Left colon (tissue), 2 donors: ENCODE results near the gene FAM120AOS. TPM values are rescaled to one million over a fixed set of nuclear protein-coding genes. Genes with fewer than 3 reads are reported as not detected.
"Not testable (repeated sequence)": the region's sequence is repeated elsewhere in the genome, so short reads cannot be mapped to it uniquely, and the experiment has no call there.

Experiments used
- ATAC-seq: fragments of 200-7000 bp; cut with Tn5 transposase; one replicate; pipeline ENCODE4 v1.9.1; 2020; ENCODE audit warnings: mild to moderate bottlenecking, moderate library complexity
- DNase-seq, 2 donors: peaks; one replicate each; pipeline ENCODE4 v3.0.0-alpha.2; 2020
- intact Hi-C, 2 donors: fragments of 100-400 bp; cut with DNase I in 1 of 2; cut with micrococcal nuclease in 1 of 2; formaldehyde crosslinking; loops; one replicate each; pipeline versions ENCODE4 v1.11.2 to v1.14.0; 2022; cut with DNase I, micrococcal nuclease
- total RNA-seq, 2 donors: library from RNA; stranded (reverse); fragmentation: NEBNext Ultra II Directional; extraction: Animal tissue kit (Norgen Biotek cat#: 25700); gene quantifications; one replicate each; pipeline ENCODE4 v1.2.1, GENCODE V29; 2021
- donor health status: DM: no; HTN: no; CAD: no.
- donor health status: DM: yes; HTN: yes; CAD: no.

FAM120AOS gene
- total RNA-seq, 2 donors from 2014 or later: 65.8 to 93.3 TPM

DNA sequence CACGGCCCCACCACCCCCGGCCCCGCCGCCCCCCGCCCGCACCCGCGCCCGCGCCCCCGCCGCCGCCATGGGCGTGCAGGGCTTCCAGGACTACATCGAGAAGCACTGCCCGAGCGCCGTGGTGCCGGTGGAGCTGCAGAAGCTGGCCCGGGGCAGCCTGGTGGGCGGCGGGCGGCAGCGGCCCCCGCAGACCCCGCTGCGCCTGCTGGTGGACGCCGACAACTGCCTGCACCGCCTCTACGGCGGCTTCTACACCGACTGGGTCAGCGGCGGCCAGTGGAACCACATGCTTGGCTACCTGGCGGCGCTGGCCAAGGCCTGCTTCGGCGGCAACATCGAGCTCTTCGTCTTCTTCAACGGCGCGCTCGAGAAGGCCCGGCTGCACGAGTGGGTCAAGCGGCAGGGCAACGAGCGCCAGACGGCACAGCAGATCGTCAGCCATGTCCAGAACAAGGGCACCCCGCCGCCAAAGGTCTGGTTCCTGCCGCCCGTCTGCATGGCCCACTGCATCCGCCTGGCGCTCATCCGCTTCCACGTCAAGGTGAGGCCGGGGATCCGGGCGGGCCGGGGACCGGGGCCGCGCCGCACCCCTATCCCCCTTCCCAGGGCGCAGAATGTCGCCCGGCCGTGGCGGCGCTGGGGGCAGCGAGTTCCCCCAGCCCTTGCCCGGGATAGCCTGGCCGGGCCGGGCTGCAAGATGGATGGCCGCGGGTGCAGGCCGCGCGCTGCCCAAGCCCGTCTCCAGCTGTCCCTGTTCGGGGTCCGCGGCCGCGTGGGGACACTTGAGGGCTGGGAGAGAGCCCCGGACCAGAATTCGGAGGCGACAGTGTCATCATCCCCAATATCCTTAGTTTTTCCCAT lies 1.3 kb downstream of the FAM120AOS start:
- ATAC-seq: peak; percentile 7
- intact Hi-C loops: loop anchor here in 1 of 2 donors (5.0 to 10.0 kb wide), 2 partner anchors 53 to 115 kb away; no protein-coding TSS in a partner anchor
- DNase-seq: peak; percentile 47 to 69

DNA sequence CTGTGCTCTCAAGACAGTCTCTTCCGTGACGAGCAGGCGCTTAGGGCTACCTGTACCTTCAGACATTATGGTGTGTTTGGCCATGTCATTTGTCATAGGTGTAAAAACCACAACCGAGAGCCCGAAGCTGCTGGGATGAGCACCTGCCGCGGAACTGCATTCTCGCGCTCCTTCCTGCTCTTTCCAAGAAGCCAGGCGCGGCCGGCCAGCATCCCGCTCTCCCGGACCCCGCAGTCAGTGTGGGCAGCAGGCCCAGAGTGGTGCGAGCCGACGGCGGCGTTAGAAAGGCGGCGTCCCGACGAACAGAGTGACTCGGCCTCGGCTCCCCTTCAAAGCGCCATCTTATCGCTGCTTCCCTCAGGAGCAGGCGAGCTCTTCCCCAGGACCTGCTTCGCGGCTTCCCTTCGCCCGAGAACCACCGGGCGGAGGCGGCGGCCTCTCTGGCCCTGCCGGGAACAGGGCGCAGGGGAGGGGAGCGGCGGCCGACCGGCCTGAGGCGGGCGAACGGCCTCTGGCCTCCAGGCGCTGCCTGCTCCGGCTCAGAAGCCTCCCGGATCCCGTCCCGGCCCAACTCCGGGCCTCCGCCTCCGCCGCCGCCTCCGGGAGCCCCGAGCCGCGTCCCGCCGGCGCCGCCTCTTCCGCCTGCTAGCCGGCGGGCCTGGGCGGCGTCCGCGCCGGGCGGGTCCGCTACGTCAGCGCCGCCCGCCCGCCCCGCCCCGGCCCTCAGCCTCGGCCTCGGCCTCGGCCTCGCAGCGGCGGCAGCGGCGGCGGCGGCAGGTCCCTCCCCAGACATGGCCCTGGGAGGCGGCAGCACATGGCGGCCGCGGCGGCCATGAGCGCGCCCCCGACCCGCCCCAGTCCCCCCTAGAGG lies 2.2 kb downstream of the FAM120AOS start, which contains the start of gene FAM120A:
TSS of gene FAM120A (plus strand) at position 741 of the 871 bp plus-strand sequence. CDS start 231 bp downstream, outside the sequence.
- ATAC-seq: peak; percentile 65
- intact Hi-C loops: loop anchor here in 1 of 2 donors (5.0 to 10.0 kb wide), 2 partner anchors 54 to 116 kb away; no protein-coding TSS in a partner anchor

DNA sequence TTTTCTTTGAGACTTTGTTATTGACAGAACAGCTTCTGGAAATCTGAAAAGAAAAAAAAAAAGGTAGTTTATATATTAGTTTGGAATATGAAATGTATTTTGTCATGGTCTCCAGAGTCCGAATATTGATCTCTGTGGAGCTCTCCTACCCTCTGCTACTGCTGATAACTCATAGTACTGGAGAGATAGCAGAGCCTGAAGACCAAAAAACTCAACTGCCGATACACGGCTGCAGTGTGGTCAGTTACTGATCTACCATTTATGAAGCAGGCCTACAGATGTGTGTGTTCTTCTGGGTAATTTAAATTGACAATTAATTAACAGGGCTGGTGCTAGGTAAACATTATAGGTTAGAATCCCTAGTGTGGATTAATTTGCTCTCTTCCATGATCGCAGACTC lies 5.7 kb downstream of the FAM120AOS start:
- ATAC-seq (no peak), DNase-seq (no peak)
- intact Hi-C loops: no loop called here

More for the DNA sequence above, 2.2 kb downstream of the FAM120AOS start, which contains the start of gene FAM120A:
- DNase-seq: peak; percentile 74 to 77

DNA sequence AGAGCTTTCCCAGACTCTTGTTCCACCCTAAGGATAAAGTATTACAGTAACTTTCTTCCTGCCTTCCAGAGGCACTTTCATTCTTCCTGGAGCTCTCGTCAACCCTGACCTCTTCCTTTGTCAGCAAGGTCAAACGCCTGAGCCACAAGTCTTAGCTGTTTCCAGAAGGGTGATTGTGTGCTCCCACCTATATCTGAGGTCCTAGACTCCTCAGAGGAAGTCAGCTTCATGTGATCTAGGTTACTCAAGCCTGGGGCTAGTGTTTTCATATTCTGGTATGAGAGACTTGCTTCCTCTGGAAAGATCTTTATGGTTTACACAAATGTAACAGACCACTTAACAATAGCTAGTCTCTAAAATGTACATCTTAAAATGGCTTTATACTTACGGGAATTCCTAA lies 7.3 kb downstream of the FAM120AOS start:
- intact Hi-C loops: no loop called here
- DNase-seq (no peak), ATAC-seq (no peak)

DNA sequence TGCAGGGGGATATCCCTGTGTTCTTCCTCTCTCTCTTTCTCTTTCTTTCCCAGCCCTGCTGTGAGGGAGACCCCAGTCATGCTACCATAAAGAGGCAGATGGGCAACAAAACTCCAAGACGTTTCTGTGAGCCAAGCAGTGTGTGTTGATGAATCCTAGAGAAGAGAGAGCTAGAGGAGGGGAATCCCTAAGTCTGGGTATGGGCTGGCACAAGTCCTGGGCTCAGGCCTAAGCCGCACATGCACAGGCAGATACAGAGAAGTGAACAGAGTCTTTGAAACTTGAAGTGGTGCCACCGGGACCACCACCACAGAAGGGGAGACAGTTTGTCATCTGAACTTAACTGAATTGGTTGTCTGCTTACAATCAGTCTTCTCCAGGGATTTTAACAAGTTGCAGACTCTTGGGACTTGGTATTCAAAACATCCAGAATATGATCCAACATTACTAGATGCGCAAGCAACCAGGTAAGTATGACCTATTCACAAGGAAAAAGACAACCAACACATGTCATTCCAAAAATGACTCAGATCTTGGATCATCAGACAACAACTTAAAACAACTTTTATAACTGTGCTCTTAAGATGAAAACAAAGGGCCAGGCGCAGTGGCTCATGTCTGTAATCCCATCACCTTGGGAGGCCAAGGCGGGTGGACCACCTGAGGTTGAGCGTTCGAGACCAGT lies 12.3 kb downstream of the FAM120AOS start:
- ATAC-seq: no peak
- intact Hi-C loops: no loop called here
- no peak for DNase-seq

DNA sequence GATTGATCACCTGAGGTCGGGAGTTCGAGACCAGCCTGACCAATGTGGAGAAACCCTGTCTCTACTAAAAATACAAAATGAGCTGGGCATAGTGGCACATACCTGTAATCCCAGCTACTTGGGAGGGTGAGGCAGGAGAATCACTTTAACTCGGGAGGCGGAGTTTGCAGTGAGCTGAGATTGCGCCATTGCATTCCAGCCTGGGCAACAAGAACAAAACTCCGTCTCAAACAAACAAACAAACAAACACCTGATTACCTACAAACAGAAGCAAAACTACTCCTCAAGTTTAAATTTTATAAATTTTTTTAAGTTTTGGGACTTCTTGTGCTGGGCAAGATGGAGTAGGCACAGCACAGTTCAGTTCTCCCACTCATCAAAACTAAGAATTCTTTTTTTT lies 14.1 kb downstream of the FAM120AOS start:
- DNase-seq, ATAC-seq, intact Hi-C loops: not testable (repeated sequence)

DNA sequence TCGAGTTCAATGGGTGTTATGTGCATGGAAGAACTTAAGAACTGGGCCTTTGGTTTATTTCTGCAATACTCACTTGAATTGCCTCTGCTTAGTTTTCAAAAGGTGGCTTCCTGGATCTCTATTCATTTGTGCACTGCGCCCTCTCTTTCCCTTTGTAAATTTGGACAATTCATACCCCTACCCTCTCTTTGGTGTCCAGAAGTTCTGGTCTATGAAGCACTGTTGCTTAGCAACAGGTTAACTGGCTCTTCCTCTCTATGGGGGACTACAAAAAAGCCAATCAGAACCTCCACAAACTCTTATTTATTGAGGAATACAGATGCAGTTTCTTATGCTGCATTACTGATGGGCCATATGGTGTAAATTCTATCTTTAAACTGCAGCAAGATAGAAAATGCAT lies 15.4 kb downstream of the FAM120AOS start:
- no peak for ATAC-seq

DNA sequence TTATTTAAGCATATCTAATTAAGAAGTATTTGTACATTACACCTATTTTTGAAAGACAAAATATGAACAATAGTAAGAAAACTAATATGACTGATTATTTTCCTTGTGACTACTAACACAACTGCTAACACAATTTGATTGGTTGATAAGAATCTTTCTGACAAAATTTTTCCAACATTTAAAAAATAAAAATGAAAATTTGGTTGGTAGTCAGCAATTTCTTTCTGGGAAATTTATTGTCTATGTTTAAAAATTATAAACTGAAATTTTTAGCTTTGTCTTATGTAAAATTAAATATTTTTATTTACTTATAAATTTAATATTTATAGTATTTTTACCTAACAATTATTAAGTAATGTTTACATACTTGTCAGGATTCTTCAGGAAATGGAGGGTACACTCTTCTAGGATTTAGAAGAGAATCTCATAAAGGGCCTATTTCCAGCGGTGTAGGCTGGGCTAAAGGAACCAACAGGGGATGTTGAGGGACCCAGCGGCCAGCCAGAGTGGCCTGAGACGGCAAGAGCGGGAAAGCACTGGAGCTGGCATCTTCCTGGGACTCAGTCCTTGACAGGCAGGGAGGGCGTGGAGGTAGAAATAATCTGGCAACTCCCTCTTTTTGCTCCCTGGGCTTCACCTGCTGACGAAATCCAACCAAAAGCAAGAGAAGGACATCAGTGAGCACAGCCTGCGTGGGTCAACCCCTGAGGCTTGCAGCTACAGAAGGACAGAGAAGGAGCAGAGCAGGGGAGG lies 16.6 kb downstream of the FAM120AOS start:
- intact Hi-C loops: no loop called here
- DNase-seq: no peak
- ATAC-seq: no peak

More for the DNA sequence above, 15.4 kb downstream of the FAM120AOS start:
- no peak for DNase-seq
- intact Hi-C loops: no loop called here

DNA sequence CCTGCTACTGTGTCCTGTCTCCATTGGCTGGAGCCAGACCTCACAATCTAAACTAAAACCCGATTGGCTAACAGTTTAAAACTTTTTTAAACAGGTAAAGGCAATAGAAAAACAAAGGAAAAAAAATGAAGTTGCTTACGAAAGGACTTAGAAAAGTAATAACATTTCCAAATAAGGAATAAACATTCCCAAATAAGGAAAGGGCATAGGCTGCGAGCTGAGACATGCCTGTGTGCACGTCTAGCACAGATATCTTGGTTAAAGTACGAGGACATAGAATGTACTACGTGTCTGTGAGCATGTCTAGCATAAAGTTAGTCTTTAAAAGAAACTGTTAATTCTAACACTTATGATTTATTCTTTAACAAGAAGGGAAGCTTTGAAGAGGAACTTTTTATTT lies 17.2 kb downstream of the FAM120AOS start:
- no peak for ATAC-seq
- intact Hi-C loops: no loop called here
- no peak for DNase-seq

DNA sequence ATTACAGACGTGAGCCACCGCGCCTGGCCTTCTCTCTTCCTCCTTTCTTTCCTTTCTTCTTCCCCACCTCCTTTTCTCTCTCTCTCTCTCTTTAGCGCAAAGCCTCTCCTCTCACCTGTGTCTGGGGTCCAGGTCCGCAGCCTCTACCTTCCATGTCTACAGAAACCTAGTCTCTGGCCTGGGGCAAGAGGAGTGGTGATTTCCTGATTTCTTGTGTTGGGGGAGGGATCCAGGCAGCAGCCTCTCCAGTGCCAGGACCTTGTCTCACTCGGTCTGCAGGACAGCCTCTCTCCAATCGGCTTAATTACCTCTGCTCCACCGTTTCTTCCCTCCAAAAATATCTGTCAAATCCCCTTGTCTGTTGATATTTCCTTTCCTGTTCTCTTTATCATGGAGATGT lies 18.0 kb downstream of the FAM120AOS start:
- DNase-seq (no peak), ATAC-seq (no peak)
- intact Hi-C loops: no loop called here

DNA sequence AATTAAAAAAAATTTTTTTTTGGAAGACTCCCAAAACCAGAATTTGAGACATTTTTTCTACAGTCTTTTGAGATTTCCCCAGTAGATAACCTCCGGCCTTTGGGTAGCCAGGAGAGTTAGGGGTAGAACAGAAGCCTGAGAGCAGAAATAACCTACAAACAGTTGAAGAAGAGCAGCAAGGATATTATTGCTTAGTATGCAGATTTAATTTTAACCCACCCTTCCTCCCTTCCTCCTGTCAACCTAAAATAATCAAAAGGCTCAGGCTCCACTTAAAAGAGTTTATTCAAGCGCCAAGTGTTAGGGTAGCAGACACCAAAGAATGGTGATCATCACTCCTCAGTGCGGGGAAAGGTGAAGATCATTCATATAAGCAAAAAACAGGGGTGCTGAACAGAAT lies 19.3 kb downstream of the FAM120AOS start:
- ATAC-seq (no peak), DNase-seq (no peak)
- intact Hi-C loops: no loop called here

DNA sequence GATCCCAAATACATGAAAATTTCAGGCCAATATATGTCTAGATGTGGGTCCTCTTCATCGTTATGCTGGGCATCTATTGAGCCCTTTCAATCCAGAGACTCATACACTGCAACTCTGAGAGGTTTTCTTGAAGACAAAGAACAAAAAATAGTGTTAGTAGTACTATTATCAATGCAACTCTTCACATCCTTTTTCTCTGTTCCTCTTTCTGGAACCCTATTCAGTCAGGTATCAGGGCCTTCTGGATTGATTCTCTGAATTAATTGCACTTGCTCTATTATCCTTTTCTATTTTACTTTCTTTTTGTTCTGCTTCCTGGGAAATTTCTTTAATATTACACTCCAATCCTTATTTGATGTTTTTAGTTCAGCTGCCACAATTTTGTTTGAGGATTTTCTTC lies 20.4 kb downstream of the FAM120AOS start:
- ATAC-seq (no peak), DNase-seq (no peak)
- intact Hi-C loops: no loop called here

DNA sequence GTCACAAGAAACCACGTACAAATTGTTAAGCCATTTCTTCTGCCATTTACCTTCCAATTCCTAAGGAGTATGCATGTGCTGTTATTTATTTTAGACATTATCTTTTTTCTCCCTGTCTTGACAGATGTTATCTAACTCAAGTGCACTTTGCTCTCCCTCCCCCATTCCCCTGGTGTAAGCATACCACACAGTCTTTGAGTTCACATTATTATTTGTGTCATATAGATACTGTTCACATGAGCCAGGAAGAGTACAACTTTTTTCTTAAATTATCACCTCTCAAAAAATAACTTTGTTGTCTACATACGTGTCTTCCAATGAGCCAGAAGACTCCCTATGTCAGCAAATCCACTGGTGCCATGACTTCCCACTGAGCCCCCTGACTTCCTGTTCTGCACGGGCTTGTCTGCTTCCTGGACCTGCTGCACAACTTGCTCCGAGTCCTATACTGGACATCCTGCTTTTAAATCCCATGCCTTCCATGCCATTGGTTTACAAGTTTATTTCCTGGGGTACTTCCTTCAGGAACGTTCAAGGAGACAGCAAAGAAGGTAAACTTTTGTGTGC lies 21.8 kb downstream of the FAM120AOS start:
- DNase-seq (no peak), ATAC-seq (peak; percentile 33)
- intact Hi-C loops: no loop called here

DNA sequence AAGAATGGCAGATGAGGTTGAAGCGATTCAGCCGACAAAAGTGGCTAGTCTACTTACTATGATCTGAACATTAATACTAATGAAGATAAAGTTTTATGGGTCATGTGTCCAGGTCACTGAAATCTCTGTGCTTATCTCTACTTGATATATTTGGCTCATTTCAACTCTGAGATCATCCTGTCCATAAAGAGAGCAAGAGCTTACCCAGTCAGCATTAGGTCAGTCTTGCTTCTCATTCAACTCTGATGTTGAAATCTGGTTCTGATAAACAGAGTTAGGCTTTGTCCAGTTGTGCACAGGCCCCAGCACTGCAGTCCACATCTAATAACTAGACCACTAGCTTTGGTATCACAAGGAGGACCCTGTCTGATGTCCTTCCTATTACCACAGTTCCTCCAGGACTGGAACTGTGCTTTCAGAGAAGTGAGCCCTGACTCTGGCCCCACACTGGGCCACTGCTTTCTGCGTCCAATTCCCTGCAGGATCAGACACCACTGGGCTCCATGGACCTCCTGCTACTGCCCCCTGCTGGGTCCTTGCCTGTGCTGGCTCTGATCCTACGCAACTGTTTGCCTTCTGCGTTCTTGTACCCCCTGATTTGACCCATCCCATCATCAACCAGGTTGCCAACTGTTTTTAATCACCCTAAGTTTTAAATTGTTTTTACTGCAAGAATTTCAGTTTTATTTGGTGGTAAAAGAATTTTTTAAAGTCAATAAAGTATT lies 25.6 kb downstream of the FAM120AOS start:
- intact Hi-C loops: no loop called here
- DNase-seq (peak in 1 of 2 donors; percentile 69), ATAC-seq (peak; percentile 86)

DNA sequence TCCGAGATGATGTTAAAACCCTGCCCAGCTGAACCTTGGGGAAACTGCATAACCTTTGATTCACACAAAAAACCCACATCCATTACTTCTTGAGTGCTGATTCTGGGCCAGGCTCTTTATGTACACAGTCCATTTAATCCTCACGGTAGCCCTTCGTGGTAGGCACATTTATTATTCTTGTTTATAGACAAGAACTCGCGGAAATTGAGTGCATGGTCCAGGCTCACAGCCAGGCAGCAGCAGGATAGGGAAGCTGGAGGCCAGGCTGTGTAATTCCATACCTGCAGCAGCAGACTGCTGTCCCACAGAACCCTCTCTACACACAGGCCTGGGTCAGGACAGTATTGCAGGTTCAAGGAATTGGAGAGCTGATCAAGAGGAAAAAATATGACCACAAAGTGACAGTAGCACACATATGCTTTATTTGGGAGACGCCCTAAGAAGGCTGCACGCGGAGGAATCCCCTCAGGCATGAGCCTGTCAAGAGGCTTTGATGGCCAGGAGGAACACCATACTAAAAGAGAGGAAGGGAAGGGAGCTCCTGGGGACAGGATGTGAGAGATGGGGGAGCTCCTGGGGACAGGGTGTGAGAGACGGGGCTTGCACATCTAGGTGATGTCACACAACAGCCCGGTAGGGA lies 30.3 kb downstream of the FAM120AOS start:
- intact Hi-C loops: no loop called here
- no peak for DNase-seq
- peak; percentile 80 for ATAC-seq

DNA sequence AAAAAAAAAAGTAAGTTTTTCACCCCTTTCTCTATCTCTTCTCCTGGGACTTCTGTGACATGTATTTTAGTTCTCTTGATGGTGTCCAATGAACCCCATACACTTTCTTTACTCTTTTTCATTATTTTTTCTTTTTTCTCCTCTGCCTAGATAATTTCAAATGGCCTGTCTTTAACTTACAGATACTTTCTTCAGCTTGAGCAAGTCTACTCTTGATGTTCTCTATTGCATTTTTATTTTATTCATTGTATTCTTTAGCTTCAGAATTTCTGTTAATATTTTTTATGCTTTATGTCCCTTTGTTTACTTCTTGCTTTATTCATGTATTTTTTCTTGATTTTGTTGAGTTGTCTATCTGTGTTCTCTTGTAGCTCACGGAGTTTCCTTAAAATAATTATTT lies 34.4 kb downstream of the FAM120AOS start:
- ATAC-seq: no peak
- DNase-seq: no peak
- intact Hi-C loops: no loop called here

DNA sequence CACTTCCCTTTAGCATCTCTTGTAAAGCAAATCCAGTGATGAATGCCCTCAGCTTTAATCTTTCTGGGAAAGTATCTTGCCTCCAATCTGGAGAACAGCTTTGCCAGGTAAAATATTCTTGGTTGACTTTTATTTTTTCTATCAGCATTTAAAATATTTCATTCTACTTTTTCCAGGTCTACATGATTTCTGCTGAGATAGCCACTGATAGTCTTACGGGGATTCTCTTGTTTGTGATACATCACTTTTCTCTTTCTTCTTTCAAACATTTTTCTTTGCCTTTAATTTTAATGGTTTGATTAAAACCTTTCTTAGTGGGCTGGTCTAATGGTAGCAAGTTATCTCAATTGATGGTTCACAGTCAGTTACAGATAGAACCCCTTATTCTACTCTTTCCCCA lies 35.8 kb downstream of the FAM120AOS start:
- DNase-seq (no peak), ATAC-seq (no peak)
- intact Hi-C loops: no loop called here
